ENCODE measurements around the gene PHLDB2. TPM values are rescaled to one million over a fixed set of nuclear protein-coding genes. Genes with fewer than 3 reads are reported as not detected.

Gene PHLDB2
- total RNA-seq, 4 donors from 2014 or later = 63.6 to 154 (median 107) TPM

DNA sequence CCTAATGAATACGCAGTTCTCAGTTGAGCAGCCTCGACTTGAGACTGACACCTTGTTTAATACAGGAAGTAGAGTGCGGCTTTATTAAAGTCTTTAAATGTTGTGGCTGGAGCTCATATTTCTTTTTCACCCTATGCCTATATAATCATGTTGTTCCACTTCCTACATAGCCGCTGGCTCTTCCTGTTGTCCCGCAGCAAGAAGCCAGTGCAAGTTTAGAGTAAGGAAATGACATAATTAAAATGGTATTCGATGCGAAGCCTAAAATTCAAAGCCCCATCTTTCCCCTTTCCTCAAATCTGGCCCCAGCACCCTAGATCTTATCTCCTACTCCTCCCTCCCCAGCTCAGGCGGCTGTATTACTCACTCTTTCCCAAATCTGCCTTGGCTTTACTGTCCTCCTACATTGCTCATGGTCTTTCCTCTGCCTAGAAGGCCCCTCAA lies 7.5 kb upstream of the PHLDB2 start:
- DNase-seq (ENCODE audit: extremely low spot score) = no peak
- Histone ChIP-seq H3K4me3 (no peak overlapping the region), H3K4me1 (peaks cover 11 to 33% (median 26%) of the 10 kb centered on the region in 4 donors), H3K27ac (replicated peaks in 1 of 4) (peak overlapping the region; percentile 2 to 51 (median 40)), H3K36me3 (no peaks in the 10 kb centered on the region), H3K27me3 (no peaks in the 10 kb centered on the region), H3K9me3 (no peaks in the 10 kb centered on the region)
- intact Hi-C loops (cut with DNase I) = loop anchor here (5.0 kb wide), 1 partner anchor 49 kb away; no protein-coding TSS in a partner anchor
- WGBS = 40% methylated on average over 8 of the region's 8 CpGs
- TF ChIP-seq, protein P1, sequence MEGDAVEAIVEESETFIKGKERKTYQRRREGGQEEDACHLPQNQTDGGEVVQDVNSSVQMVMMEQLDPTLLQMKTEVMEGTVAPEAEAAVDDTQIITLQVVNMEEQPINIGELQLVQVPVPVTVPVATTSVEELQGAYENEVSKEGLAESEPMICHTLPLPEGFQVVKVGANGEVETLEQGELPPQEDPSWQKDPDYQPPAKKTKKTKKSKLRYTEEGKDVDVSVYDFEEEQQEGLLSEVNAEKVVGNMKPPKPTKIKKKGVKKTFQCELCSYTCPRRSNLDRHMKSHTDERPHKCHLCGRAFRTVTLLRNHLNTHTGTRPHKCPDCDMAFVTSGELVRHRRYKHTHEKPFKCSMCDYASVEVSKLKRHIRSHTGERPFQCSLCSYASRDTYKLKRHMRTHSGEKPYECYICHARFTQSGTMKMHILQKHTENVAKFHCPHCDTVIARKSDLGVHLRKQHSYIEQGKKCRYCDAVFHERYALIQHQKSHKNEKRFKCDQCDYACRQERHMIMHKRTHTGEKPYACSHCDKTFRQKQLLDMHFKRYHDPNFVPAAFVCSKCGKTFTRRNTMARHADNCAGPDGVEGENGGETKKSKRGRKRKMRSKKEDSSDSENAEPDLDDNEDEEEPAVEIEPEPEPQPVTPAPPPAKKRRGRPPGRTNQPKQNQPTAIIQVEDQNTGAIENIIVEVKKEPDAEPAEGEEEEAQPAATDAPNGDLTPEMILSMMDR (IDR thresholded peaks at IDR 0.05) = no peak
- TF ChIP-seq POLR2AphosphoS5 (IDR thresholded peaks at IDR 0.05) = no peak
- no peak for TF ChIP-seq EP300 (IDR thresholded peaks at IDR 0.05)
- no peak for TF ChIP-seq POLR2A (IDR thresholded peaks at IDR 0.05; ENCODE audit: low read depth)

DNA sequence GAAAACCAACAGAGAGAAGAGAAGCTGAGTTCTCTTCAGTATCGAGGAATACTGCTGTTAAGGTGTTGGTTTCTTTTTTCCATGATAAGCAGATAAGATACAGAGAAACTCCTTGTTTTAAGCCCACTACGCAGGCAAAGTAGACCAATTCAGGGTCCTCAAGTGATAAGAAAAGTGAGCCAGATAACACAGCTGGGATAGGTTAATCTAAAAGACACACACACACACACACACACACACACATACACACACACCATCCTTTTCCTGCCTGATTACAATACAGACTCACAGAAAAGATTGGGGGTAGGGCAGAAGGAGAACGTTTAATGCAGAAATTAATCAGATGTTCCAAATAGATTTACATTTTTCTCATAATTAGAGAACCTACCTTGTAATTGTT lies 6.5 kb upstream of the PHLDB2 start:
- WGBS = 32% methylated on average over 3 of the region's 3 CpGs
- Histone ChIP-seq H3K27ac (replicated peaks in 1 of 4) (peak overlapping the region in 3 of 4 donors; percentile 46 to 57 (median 47)), H3K9me3 (no peaks in the 10 kb centered on the region), H3K36me3 (no peaks in the 10 kb centered on the region), H3K4me3 (peak overlapping the region in 1 of 4 donors; percentile 14), H3K27me3 (no peaks in the 10 kb centered on the region), H3K4me1 (peaks cover 11 to 35% (median 28%) of the 10 kb centered on the region in 4 donors)
- DNase-seq (ENCODE audit: extremely low spot score) = no peak
- intact Hi-C loops (cut with DNase I) = loop anchor here (5.0 kb wide), 1 partner anchor 50 kb away; no protein-coding TSS in a partner anchor
- TF ChIP-seq POLR2AphosphoS5 (IDR thresholded peaks at IDR 0.05) (no peak), POLR2A (IDR thresholded peaks at IDR 0.05; ENCODE audit: low read depth) (no peak), EP300 (IDR thresholded peaks at IDR 0.05) (no peak)
- TF ChIP-seq, protein P1 (IDR thresholded peaks at IDR 0.05) = no peak

DNA sequence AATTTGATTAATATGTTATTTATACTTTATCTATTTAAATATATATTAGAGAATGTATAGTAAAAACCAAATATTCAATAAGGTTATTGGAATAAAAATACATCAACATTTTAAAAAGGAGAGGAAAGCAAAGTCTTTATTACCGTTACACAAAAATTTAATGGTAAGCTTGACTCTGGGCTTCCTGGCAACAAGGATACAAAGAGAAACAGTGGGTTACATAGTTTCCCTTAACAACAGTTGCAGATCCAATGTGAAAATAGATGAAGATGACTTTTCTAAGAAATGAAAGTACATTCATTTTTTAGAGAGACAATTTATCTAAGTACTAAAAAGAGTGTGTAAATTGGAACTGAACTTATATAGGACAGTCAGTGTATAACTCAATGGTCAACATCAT lies 6.0 kb upstream of the PHLDB2 start:
- H3K27ac ChIP-seq (replicated peaks in 1 of 4) = peak overlapping the region in 3 of 4 donors; percentile 46 to 57 (median 47)
- TF ChIP-seq, protein P1 (IDR thresholded peaks at IDR 0.05) = no peak
- TF ChIP-seq EP300 (IDR thresholded peaks at IDR 0.05) = no peak
- TF ChIP-seq POLR2A (IDR thresholded peaks at IDR 0.05; ENCODE audit: low read depth) = no peak
- TF ChIP-seq POLR2AphosphoS5 (IDR thresholded peaks at IDR 0.05) = no peak
- H3K4me1 ChIP-seq = peaks cover 11 to 35% (median 28%) of the 10 kb centered on the region in 4 donors
- intact Hi-C loops (cut with DNase I) = loop anchor here (5.0 kb wide), 1 partner anchor 51 kb away; no protein-coding TSS in a partner anchor
- no peaks in the 10 kb centered on the region for H3K36me3 ChIP-seq
- no peak for DNase-seq (ENCODE audit: extremely low spot score)
- H3K4me3 ChIP-seq = peak overlapping the region in 1 of 4 donors; percentile 14
- H3K27me3 ChIP-seq = no peaks in the 10 kb centered on the region
- WGBS = 25% methylated on average over 1 of the region's 1 CpG
- H3K9me3 ChIP-seq = no peaks in the 10 kb centered on the region

DNA sequence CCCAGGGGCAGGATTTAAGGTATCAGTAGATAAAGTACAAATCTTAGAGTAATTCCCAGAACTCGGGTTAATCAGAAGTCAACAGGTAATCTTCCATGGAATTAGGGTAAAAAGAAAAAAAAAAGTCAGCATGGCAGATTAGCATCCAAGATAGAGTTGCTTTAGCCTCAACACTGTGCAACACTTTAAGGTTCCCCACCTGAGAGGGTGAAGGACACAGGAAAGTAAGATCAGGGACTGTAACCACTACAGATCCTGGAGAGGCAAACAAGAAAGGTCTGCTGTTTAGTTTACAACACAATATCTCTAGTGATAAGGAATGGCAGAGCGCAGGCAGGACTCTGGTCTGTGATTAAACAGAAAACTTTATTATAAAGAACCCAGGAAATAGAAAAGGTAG lies 4.1 kb upstream of the PHLDB2 start:
- intact Hi-C loops (cut with DNase I) = loop anchor here (5.0 kb wide), 1 partner anchor 53 kb away; no protein-coding TSS in a partner anchor
- H3K4me3 ChIP-seq = no peak overlapping the region
- H3K27ac ChIP-seq (replicated peaks in 1 of 4) = no peak overlapping the region
- H3K36me3 ChIP-seq = no peaks in the 10 kb centered on the region
- WGBS = 93% methylated on average over 2 of the region's 2 CpGs
- DNase-seq (ENCODE audit: extremely low spot score) = no peak
- H3K4me1 ChIP-seq = peaks cover 11 to 44% (median 36%) of the 10 kb centered on the region in 4 donors
- H3K27me3 ChIP-seq = no peaks in the 10 kb centered on the region
- H3K9me3 ChIP-seq = no peaks in the 10 kb centered on the region
- TF ChIP-seq, protein P1 (IDR thresholded peaks at IDR 0.05) = no peak

DNA sequence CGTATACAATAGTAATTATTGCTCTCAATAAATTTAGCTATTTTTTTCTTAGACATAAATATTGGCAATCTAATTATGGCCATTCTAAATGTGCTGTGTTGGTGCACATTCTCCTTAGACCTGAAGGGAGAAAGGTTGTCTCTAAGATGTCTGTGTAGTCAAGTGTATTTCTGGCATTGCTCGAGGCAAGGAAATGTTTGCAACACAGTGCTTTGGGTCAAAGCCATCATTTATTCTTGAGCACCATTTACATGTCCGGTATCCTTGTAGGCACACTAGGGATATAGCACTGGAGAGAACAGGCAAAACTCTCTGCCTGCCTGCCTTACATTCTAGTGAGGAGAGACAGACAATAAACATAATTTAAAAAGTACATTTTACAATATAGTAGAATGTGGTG lies 2.6 kb upstream of the PHLDB2 start:
- H3K27ac ChIP-seq (replicated peaks in 1 of 4) = no peak overlapping the region
- peaks cover 13 to 45% (median 36%) of the 10 kb centered on the region in 4 donors for H3K4me1 ChIP-seq
- H3K36me3 ChIP-seq = no peaks in the 10 kb centered on the region
- TF ChIP-seq POLR2AphosphoS5 (IDR thresholded peaks at IDR 0.05) (no peak), EP300 (IDR thresholded peaks at IDR 0.05) (no peak), POLR2A (IDR thresholded peaks at IDR 0.05; ENCODE audit: low read depth) (no peak)
- TF ChIP-seq, protein P1 (IDR thresholded peaks at IDR 0.05) = no peak
- 59% methylated on average over 3 of the region's 3 CpGs for WGBS
- no peak overlapping the region for H3K4me3 ChIP-seq
- no peaks in the 10 kb centered on the region for H3K9me3 ChIP-seq
- DNase-seq (ENCODE audit: extremely low spot score) = no peak
- intact Hi-C loops (cut with DNase I) = no loop called here
- H3K27me3 ChIP-seq = no peaks in the 10 kb centered on the region

Measured in esophagus muscularis mucosa (tissue), 4 donors.